AG09309 (cell line): Measurements from ENCODE around the gene SPEM2.

ENCODE experiments used
- DNase-seq: peaks from one replicate; pipeline ENCODE4 v3.0.0-alpha.2; 2010; ENCODE audit warnings: low read depth
- H3K4me3 ChIP-seq: 2 replicates; pipeline ENCODE4 v1.5.1; 2011; ENCODE audit warnings: mild to moderate bottlenecking, low read depth, low read length, moderate library complexity; ENCODE audit not compliant: control insufficient read depth
- TF ChIP-seq, protein P1 (sequence below): IDR thresholded peaks from 2 replicates; pipeline ENCODE4 v1.5.1; 2011; ENCODE audit warnings: mild to moderate bottlenecking, low read depth, low read length, inconsistent platforms; ENCODE audit not compliant: insufficient read depth, control insufficient read depth; ENCODE audit errors: missing control alignments

SPEM2 gene

GRCh38 chr17:7440834-7441195, 15.4 kb downstream of the SPEM2 start:
- no peak overlapping the region; the same call in 1 of the 2 replicates for H3K4me3 ChIP-seq
- DNase-seq = no peak
- TF ChIP-seq, protein P1, sequence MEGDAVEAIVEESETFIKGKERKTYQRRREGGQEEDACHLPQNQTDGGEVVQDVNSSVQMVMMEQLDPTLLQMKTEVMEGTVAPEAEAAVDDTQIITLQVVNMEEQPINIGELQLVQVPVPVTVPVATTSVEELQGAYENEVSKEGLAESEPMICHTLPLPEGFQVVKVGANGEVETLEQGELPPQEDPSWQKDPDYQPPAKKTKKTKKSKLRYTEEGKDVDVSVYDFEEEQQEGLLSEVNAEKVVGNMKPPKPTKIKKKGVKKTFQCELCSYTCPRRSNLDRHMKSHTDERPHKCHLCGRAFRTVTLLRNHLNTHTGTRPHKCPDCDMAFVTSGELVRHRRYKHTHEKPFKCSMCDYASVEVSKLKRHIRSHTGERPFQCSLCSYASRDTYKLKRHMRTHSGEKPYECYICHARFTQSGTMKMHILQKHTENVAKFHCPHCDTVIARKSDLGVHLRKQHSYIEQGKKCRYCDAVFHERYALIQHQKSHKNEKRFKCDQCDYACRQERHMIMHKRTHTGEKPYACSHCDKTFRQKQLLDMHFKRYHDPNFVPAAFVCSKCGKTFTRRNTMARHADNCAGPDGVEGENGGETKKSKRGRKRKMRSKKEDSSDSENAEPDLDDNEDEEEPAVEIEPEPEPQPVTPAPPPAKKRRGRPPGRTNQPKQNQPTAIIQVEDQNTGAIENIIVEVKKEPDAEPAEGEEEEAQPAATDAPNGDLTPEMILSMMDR = peak; percentile 11

DNA sequence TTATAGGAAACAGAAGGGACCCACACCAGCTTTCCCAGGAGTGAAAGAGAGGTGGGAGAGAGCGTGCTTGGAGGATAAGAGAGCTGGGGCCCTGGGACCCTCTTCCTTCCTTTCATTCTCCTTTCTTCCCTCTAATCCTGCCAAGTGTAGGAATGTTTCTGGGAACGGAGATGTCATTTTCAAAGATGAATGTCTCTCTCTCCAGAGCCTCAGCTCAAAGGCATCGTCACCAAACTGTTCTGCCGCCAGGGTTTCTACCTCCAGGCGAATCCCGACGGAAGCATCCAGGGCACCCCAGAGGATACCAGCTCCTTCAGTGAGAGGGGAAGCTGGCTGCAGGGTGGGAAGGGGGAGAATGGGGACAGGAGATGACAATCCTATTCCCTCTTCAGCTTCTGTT, 15.8 kb downstream of the SPEM2 start:
- no peak overlapping the region for H3K4me3 ChIP-seq
- TF ChIP-seq, protein P1 = no peak
- DNase-seq = no peak

- no peak overlapping the region for H3K4me3 ChIP-seq
- no peak for DNase-seq
- TF ChIP-seq, protein P1 = no peak
Observed at GRCh38 chr17:7442142-7442541, 16.7 kb downstream of the SPEM2 start.

- TF ChIP-seq, protein P1 = no peak
Observed at GRCh38 chr17:7443499-7444485, 18.4 kb downstream of the SPEM2 start.

GRCh38 chr17:7444682-7445618, 19.5 kb downstream of the SPEM2 start, which contains the start of gene CHRNB1:
Gene CHRNB1, plus strand, starts transcription at chr17:7445061. Its CDS starts 67 bp downstream, at chr17:7445128.
- TF ChIP-seq, protein P1 = no peak
- no peak for DNase-seq
- peak within 1 kb of the TSS; percentile 45 for H3K4me3 ChIP-seq

More at GRCh38 chr17:7443499-7444485, 18.4 kb downstream of the SPEM2 start:
- DNase-seq = no peak
- H3K4me3 ChIP-seq = no peak overlapping the region

DNA sequence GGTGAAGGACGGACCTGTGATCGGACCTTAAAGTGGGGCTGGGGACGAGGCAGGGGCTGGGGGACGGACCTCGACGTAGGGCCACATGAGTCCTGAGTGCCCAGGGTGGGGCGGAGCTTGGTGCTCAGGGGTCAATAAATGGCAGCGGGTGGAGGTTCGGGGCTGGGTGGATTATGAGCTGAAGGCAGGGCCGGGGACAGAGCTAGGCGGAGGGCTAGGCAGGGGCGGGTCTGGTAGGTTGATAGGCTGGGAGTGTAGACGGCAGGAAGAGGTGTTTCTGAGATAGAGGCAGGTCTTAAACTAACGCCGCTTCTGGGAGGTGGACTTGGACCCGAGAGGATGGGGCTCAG, 20.2 kb downstream of the SPEM2 start:
- TF ChIP-seq, protein P1 = no peak
- H3K4me3 ChIP-seq = peak overlapping the region; percentile 45
- DNase-seq = no peak
